H1 (cell line): ENCODE data around the gene PTGDS.

Experiments
- CTCF ChIP-seq, 3 experiments: IDR thresholded peaks; 1 replicate in 2 of 3; 2 replicates in 1 of 3; pipeline versions ENCODE4 v1.5.1 to v1.6.1; 2011; ENCODE audit warnings: low read length in 3 of 3, mild to moderate bottlenecking in 3 of 3, inconsistent platforms in 2 of 3, low read depth in 1 of 3, moderate library complexity in 1 of 3; ENCODE audit not compliant: insufficient read depth in 1 of 3; ENCODE audit errors: control extremely low read depth in 1 of 3
- HDAC2 ChIP-seq, 2 experiments: fragments of 300-600 bp in 1 of 2; sonication (generic) in 1 of 2; IDR thresholded peaks; 2 replicates each; pipeline ENCODE4 v1.6.1; 2011 to 2012; ENCODE audit warnings: low read depth in 2 of 2, low read length in 2 of 2, mild to moderate bottlenecking in 2 of 2, moderate library complexity in 2 of 2, borderline replicate concordance in 1 of 2, inconsistent platforms in 1 of 2
- MAFK ChIP-seq: IDR thresholded peaks from 2 replicates; pipeline ENCODE4 v1.6.1; 2012; ENCODE audit warnings: low read depth, mild to moderate bottlenecking, improper control_type of control experiment, low read length
- MAX ChIP-seq: IDR thresholded peaks from 2 replicates; pipeline ENCODE4 v1.6.1; 2012; ENCODE audit warnings: inconsistent platforms
- POLR2A ChIP-seq, 2 experiments: IDR thresholded peaks; 1 replicate in 1 of 2; 2 replicates in 1 of 2; pipeline ENCODE4 v1.6.1; 2011; ENCODE audit warnings: low read depth in 2 of 2, low read length in 2 of 2, mild to moderate bottlenecking in 2 of 2; ENCODE audit errors: control extremely low read depth in 1 of 2

GRCh38 chr9:137018761-137019559 is 41.7 kb downstream of the PTGDS start:
- TF ChIP-seq CTCF (IDR thresholded peaks at IDR 0.05; ENCODE audit: control extremely low read depth in 1 of 3, insufficient read depth in 1 of 3, low read depth in 1 of 3, low read length in 3 of 3), result no peak
- no peak for TF ChIP-seq POLR2A (IDR thresholded peaks at IDR 0.05; ENCODE audit: control extremely low read depth in 1 of 2, low read depth in 2 of 2, low read length in 2 of 2)
- no peak for TF ChIP-seq MAX
- no peak for TF ChIP-seq MAFK
- no peak for TF ChIP-seq HDAC2 (IDR thresholded peaks at IDR 0.05; ENCODE audit: borderline replicate concordance in 1 of 2, low read depth in 2 of 2, low read length in 2 of 2)
